PC-9 (cell line): ENCODE data around the gene MPC1. TPM values are rescaled to one million over a fixed set of nuclear protein-coding genes. Genes with fewer than 3 reads are reported as not detected.
A peak's percentile ranks its signal among the peaks of the same experiment; 100 is the strongest.
"Not testable (repeated sequence)": the region's sequence is repeated elsewhere in the genome, so short reads cannot be mapped to it uniquely, and the experiment has no call there.

Source experiments
- BruUV-seq: library from RNA; stranded (reverse); fragments of 400-500 nt; replicated peaks from 2 replicates; lab custom pipeline; 2021; lab: Mats Ljungman, UMichigan
- CTCF ChIA-PET: fragments of 300-600 bp; sonication (Branson Sonifier 250); formaldehyde crosslinking; loops from one replicate; lab custom pipeline; 2022; ENCODE audit warnings: antibody characterized with exemption; lab: Charles Lee
- POLR2A ChIA-PET: fragments of 300-600 bp; sonication (Branson Sonifier 250); formaldehyde crosslinking; loops from one replicate; lab custom pipeline; 2022; ENCODE audit warnings: antibody characterized with exemption; ENCODE audit not compliant: unreplicated experiment; lab: Charles Lee
- DNase-seq, 2 experiments: peaks; one replicate each; pipeline versions ENCODE4 v3.0.0 to v3.0.0-alpha.2; 2015 to 2022; ENCODE audit warnings: mixed read lengths in 1 of 2
- H2AFZ ChIP-seq: fragments of 200-600 bp; sonication (generic); 2 replicates; pipeline ENCODE4 v1.8.1; 2017; ENCODE audit warnings: antibody characterized with exemption
- H3F3A ChIP-seq: fragments of 200-600 bp; sonication (generic); 2 replicates; pipeline ENCODE4 v1.8.1; 2017; ENCODE audit warnings: antibody characterized with exemption, mild to moderate bottlenecking, low read depth; ENCODE audit not compliant: insufficient read depth
- H3K27ac ChIP-seq: fragments of 200-600 bp; sonication (generic); 2 replicates; pipeline ENCODE4 v1.6.1; 2016; ENCODE audit warnings: mixed run types
- H3K27me3 ChIP-seq: fragments of 200-600 bp; sonication (generic); 2 replicates; pipeline ENCODE4 v1.6.1; 2016; ENCODE audit warnings: low read depth, mixed run types; ENCODE audit not compliant: insufficient read depth
- H3K36me3 ChIP-seq: fragments of 200-600 bp; sonication (generic); 2 replicates; pipeline ENCODE4 v1.6.1; 2016; ENCODE audit warnings: low read depth, mixed run types
- H3K4me1 ChIP-seq: fragments of 200-600 bp; sonication (generic); replicated peaks from 2 replicates; pipeline ENCODE4 v1.6.1; 2016; ENCODE audit warnings: mixed run types; ENCODE audit not compliant: insufficient read depth
- H3K4me2 ChIP-seq: fragments of 200-600 bp; sonication (generic); 2 replicates; pipeline ENCODE4 v1.6.1; 2017; ENCODE audit warnings: mixed run types
- H3K4me3 ChIP-seq: fragments of 200-600 bp; sonication (generic); 2 replicates; pipeline ENCODE4 v1.6.1; 2016; ENCODE audit warnings: mixed run types
- H3K79me2 ChIP-seq: fragments of 200-600 bp; sonication (generic); 2 replicates; pipeline ENCODE4 v1.6.1; 2017; ENCODE audit warnings: low read depth, mixed run types
- H3K9me2 ChIP-seq: fragments of 200-600 bp; sonication (generic); 2 replicates; pipeline ENCODE4 v1.8.1; 2017; ENCODE audit warnings: mild to moderate bottlenecking; ENCODE audit not compliant: insufficient read depth
- H3K9me3 ChIP-seq: fragments of 200-600 bp; sonication (generic); 2 replicates; pipeline ENCODE4 v1.8.1; 2016; ENCODE audit warnings: low read depth; ENCODE audit not compliant: insufficient read depth
- H4K20me1 ChIP-seq: fragments of 200-600 bp; sonication (generic); 2 replicates; pipeline ENCODE4 v1.8.1; 2017; ENCODE audit not compliant: insufficient read depth
- EZH2 ChIP-seq: fragments of 200-600 bp; sonication (generic); IDR thresholded peaks from 2 replicates; pipeline ENCODE4 v1.8.0; 2017; ENCODE audit warnings: antibody characterized with exemption, low read depth
- intact Hi-C: fragments of 100-400 bp; cut with micrococcal nuclease; formaldehyde crosslinking; loops from one replicate; pipeline ENCODE4 v1.10.0; 2022; ENCODE audit not compliant: unreplicated experiment
- total RNA-seq: library from RNA; stranded (reverse); gene quantifications from 2 replicates; pipeline ENCODE4 v1.2.3, GENCODE V29; 2021
- TF ChIP-seq, protein P1 (sequence below): fragments of 200-600 bp; sonication (generic); conservative IDR thresholded peaks from 2 replicates; pipeline ENCODE4 v1.6.1; 2017; ENCODE audit warnings: mixed run types, antibody characterized with exemption, mild to moderate bottlenecking, moderate library complexity

MPC1 gene
- total RNA-seq, 1 experiment from 2014 or later, result 13.3 TPM

DNA sequence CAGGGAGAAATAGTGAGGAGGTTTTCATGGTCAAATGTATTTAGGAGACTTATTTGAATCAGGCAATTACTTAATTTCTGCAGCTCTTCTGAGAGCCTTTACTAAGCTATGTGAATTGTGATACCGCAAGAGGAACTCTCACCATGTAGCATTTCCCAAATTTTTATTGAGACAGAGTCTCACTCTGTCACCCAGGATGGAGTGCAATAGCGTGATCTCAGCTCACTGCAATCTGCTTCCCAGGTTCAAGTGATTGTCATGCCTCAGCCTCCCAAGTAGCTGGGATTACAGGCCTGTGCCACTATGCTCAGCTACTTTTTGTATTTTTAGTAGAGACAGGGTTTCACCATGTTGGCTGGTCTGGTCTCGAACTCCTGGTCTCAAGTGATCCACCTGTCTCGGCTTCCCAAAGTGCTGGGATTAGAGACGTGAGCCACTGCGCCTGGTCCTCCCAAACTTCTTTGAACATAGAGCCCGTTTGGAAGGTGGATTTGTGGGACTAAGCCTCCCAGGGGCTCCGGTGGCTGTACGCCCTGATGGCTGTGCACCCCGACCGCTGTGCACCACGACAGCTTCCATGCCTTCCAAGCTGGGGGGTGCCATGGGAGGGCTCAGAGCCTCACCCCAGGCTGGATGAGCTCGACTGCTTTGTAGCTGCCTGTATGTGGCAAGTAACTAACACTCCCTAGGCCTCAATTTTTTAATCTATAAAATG lies 5.7 kb upstream of the MPC1 start:
- Histone ChIP-seq H3K4me2 (no peak overlapping the region), H3K4me3 (no peak overlapping the region), H3K27ac (no peak overlapping the region), H3K27me3 (no peaks in the 10 kb centered on the region; the same call in 1 of the 2 replicates), H3K79me2 (no peaks in the 10 kb centered on the region), H3K9me2 (no peaks in the 10 kb centered on the region), H3K36me3 (no peaks in the 10 kb centered on the region), H3K4me1 (no peaks in the 10 kb centered on the region), H4K20me1 (no peaks in the 10 kb centered on the region), H3K9me3 (no peaks in the 10 kb centered on the region), H2AFZ (no peak overlapping the region), H3F3A (peaks cover 14% of the 10 kb centered on the region)
- POLR2A ChIA-PET, result no interaction called here
- DNase-seq, result no peak
- no peak for TF ChIP-seq EZH2
- TF ChIP-seq, protein P1, sequence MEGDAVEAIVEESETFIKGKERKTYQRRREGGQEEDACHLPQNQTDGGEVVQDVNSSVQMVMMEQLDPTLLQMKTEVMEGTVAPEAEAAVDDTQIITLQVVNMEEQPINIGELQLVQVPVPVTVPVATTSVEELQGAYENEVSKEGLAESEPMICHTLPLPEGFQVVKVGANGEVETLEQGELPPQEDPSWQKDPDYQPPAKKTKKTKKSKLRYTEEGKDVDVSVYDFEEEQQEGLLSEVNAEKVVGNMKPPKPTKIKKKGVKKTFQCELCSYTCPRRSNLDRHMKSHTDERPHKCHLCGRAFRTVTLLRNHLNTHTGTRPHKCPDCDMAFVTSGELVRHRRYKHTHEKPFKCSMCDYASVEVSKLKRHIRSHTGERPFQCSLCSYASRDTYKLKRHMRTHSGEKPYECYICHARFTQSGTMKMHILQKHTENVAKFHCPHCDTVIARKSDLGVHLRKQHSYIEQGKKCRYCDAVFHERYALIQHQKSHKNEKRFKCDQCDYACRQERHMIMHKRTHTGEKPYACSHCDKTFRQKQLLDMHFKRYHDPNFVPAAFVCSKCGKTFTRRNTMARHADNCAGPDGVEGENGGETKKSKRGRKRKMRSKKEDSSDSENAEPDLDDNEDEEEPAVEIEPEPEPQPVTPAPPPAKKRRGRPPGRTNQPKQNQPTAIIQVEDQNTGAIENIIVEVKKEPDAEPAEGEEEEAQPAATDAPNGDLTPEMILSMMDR, result no peak
- BruUV-seq, result no TSS peak
- intact Hi-C loops, result no loop called here
- CTCF ChIA-PET, result no interaction called here

DNA sequence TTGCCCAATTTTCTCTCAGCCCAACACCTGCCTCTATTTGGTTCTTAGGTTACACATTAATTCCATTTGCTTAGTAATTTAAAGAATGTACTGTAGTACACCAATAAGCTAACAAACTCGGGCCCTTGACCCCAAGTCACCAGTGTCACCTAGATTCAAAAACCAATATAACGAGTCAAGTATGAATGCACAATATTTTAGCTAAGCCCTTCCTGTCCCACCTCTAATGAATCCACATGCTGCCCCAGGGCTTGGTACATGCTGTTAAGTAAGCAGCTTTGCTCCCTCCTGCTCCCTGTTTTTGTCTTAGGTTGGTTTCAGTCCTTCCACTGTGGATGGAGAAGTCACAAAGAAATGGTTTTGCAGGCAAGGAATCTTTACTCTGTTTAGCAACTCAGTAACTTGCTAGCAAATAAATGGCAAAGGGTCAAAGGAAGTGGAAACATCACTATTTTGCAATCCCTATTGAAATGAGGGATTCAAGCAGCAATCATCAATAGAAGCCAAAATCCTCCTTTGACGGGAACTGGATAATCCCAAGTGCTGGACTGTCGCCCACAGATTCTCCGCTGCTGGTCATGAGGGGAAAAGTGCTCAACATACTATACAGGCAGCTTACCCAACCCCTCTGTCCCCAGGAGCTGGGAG lies 5.0 kb upstream of the MPC1 start:
- CTCF ChIA-PET, result no interaction called here
- H3K79me2 ChIP-seq, result no peaks in the 10 kb centered on the region
- H3F3A ChIP-seq, result peaks cover 18% of the 10 kb centered on the region
- BruUV-seq, result no TSS peak
- H4K20me1 ChIP-seq, result no peaks in the 10 kb centered on the region
- H3K4me2 ChIP-seq, result no peak overlapping the region
- intact Hi-C loops, result no loop called here
- POLR2A ChIA-PET, result no interaction called here
- no peak overlapping the region for H2AFZ ChIP-seq
- no peaks in the 10 kb centered on the region; the same call in 1 of the 2 replicates for H3K27me3 ChIP-seq
- H3K36me3 ChIP-seq, result no peaks in the 10 kb centered on the region
- H3K9me3 ChIP-seq, result no peaks in the 10 kb centered on the region
- peak in 1 of 2 experiments; percentile 48 for DNase-seq
- TF ChIP-seq EZH2, result no peak
- TF ChIP-seq, protein P1, result no peak
- no peak overlapping the region for H3K27ac ChIP-seq
- H3K4me3 ChIP-seq, result no peak overlapping the region
- no peaks in the 10 kb centered on the region for H3K9me2 ChIP-seq
- no peaks in the 10 kb centered on the region for H3K4me1 ChIP-seq

DNA sequence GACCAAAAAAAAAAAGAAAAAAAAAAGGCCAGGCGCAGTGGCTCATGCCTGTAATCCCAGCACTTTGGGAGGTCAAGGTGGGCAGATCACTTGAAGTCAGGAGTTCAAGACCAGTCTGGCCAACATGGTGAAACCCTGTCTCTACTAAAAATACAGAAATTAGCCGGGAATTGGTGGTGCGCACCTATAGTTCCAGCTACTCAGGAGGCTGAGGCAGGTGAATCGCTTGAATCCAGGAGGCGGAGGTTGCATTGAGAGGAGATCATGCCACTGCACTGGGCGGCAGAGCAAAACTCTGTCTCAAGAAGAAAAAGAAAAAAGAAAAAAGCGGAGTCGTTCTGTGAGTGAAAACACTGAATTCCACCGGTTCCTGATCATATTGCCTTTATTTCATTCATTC lies 4.4 kb upstream of the MPC1 start:
- H3K36me3 ChIP-seq, POLR2A ChIA-PET, CTCF ChIA-PET: not testable (repeated sequence)

More for the DNA sequence above, 4.4 kb upstream of the MPC1 start:
- H3K4me1 ChIP-seq, H3K79me2 ChIP-seq, intact Hi-C loops, H3K4me2 ChIP-seq, H4K20me1 ChIP-seq, H3K27ac ChIP-seq, H3K27me3 ChIP-seq, BruUV-seq, DNase-seq, H3K9me3 ChIP-seq, H3K4me3 ChIP-seq, H2AFZ ChIP-seq, H3K9me2 ChIP-seq: not testable (repeated sequence)
- peaks cover 18% of the 10 kb centered on the region for H3F3A ChIP-seq
